ENCODE results near the gene KHDC3L. TPM values are rescaled to one million over a fixed set of nuclear protein-coding genes. Genes with fewer than 3 reads are reported as not detected.

The KHDC3L gene
- total and polyA plus RNA-seq, 2 of the 4 experiments (the other 2 are of a cell fraction), result not detected

- Histone ChIP-seq H3K4me3 (ENCODE audit: insufficient read depth, low read depth, low read length) (no peak within 1 kb of the TSS), H3K4me1 (ENCODE audit: control insufficient read depth, insufficient read depth, low read length) (no peaks in the 10 kb centered on the region), H3K14ac (replicated peaks; ENCODE audit: low read depth, low read length) (no peak within 1 kb of the TSS), H2BK120ac (ENCODE audit: low read depth, low read length) (no peak within 1 kb of the TSS), H3K27ac (ENCODE audit: insufficient read depth, low read length) (no peak within 1 kb of the TSS), H2BK20ac (ENCODE audit: low read depth, low read length) (no peak within 1 kb of the TSS), H3K27me3 (ENCODE audit: control insufficient read depth, insufficient read depth, low read length) (peaks cover 3% of the 10 kb centered on the region), H2AK5ac (ENCODE audit: low read depth, low read length) (no peak within 1 kb of the TSS), H4K5ac (ENCODE audit: low read depth, low read length) (no peak within 1 kb of the TSS), H3K18ac (ENCODE audit: low read depth, low read length) (no peak within 1 kb of the TSS), H2AFZ (replicated peaks; ENCODE audit: low read length, poor library complexity) (no peak within 1 kb of the TSS), H3K79me1 (ENCODE audit: low read depth in 1 of 2, low read length in 2 of 2) (no peaks in the 10 kb centered on the region), H3K4ac (ENCODE audit: low read depth, low read length) (no peak within 1 kb of the TSS), H3K36me3 (ENCODE audit: control insufficient read depth, insufficient read depth, low read length) (no peaks in the 10 kb centered on the region), H3K9me3 (ENCODE audit: control insufficient read depth, insufficient read depth, low read length) (peaks cover 10% of the 10 kb centered on the region), H2AK9ac (replicated peaks; ENCODE audit: low read depth, low read length, poor library complexity) (no peak within 1 kb of the TSS), H4K91ac (ENCODE audit: insufficient read depth, low read depth, low read length) (no peak within 1 kb of the TSS), H3K23ac (ENCODE audit: low read depth, low read length) (no peak within 1 kb of the TSS), H4K20me1 (ENCODE audit: insufficient read depth, low read length) (no peaks in the 10 kb centered on the region), H4K8ac (ENCODE audit: low read depth in 2 of 2, low read length in 2 of 2) (no peak within 1 kb of the TSS), H3K56ac (ENCODE audit: extremely low read depth, insufficient read depth, low read length) (no peak within 1 kb of the TSS), H3K9ac (ENCODE audit: low read depth, low read length) (no peak within 1 kb of the TSS), H2BK5ac (ENCODE audit: low read depth, low read length, poor library complexity, severe bottlenecking) (no peak within 1 kb of the TSS), H3K4me2 (ENCODE audit: low read depth, low read length) (no peak within 1 kb of the TSS), H2BK15ac (ENCODE audit: low read depth, low read length) (no peak within 1 kb of the TSS), H3K9me1 (ENCODE audit: insufficient read depth, low read length) (no peaks in the 10 kb centered on the region)
- no peak for TF ChIP-seq CTCF (conservative IDR thresholded peaks at IDR 0.05; ENCODE audit: low read depth, low read length)
- TF ChIP-seq CEBPB (IDR thresholded peaks at IDR 0.05; ENCODE audit: low read depth, low read length), result no peak
- TF ChIP-seq CHD1 (IDR thresholded peaks at IDR 0.05; ENCODE audit: low read depth, low read length), result no peak
- no peak for TF ChIP-seq MAZ (IDR thresholded peaks at IDR 0.05; ENCODE audit: borderline replicate concordance, low read depth, low read length)
- TF ChIP-seq RAD21 (IDR thresholded peaks at IDR 0.05; ENCODE audit: low read length), result no peak
- TF ChIP-seq FOS (IDR thresholded peaks at IDR 0.05; ENCODE audit: low read depth, low read length), result no peak
- TF ChIP-seq RFX5 (IDR thresholded peaks at IDR 0.05; ENCODE audit: low read depth, low read length), result no peak
- TF ChIP-seq BHLHE40 (IDR thresholded peaks at IDR 0.05; ENCODE audit: low read depth, low read length), result no peak
- no peak for TF ChIP-seq POLR2A (IDR thresholded peaks at IDR 0.05; ENCODE audit: low read depth, low read length)
- in situ Hi-C loops (cut with MboI; ENCODE audit: low sequenced_read_pairs) (no loop called here), intact Hi-C loops (cut with micrococcal nuclease) (no loop called here), dilution Hi-C loops (cut with HindIII; ENCODE audit: low sequenced_read_pairs, unreplicated experiment) (no loop called here)
- no TSS peak for BruUV-seq (replicated peaks)
- 95% methylated on average over 35 of the region's 36 CpGs; no CpG with 5 or more reads in 1 of the 2 experiments for WGBS, 2 experiments (ENCODE audit: extremely low coverage in 2 of 2, insufficient read length in 1 of 2)
- ATAC-seq (ENCODE audit: low read depth) (no peak), DNase-seq (no peak)
- ChIA-PET CTCF (no interaction called here), POLR2A (ENCODE audit: unreplicated experiment) (no interaction called here)
These were observed 7.1 kb downstream of the KHDC3L start, which contains the start of gene OOEP for GRCh38 chr6:73369563-73369962. OOEP (minus strand) TSS chr6:73369897; CDS start chr6:73369792, 105 bp downstream.
